Endodermal cell (in vitro differentiated cells): ENCODE measurements around the gene ALKBH7. TPM values are rescaled to one million over a fixed set of nuclear protein-coding genes. Genes with fewer than 3 reads are reported as not detected.

Experiments used
- DNase-seq: peaks from one replicate; pipeline ENCODE4 v3.0.0-alpha.2; 2017
- H3K27ac ChIP-seq: 2 replicates; pipeline ENCODE4 v1.5.1; 2013; ENCODE audit warnings: mild to moderate bottlenecking, low read depth, low read length, moderate library complexity
- H3K27me3 ChIP-seq: 2 replicates; pipeline ENCODE4 v1.6.1; 2013; ENCODE audit warnings: mild to moderate bottlenecking, low read length, moderate library complexity; ENCODE audit not compliant: insufficient read depth, control insufficient read depth, poor library complexity, severe bottlenecking
- H3K36me3 ChIP-seq: 2 replicates; pipeline ENCODE4 v1.7.0; 2013; ENCODE audit warnings: mild to moderate bottlenecking, low read length, moderate library complexity; ENCODE audit not compliant: control insufficient read depth, insufficient read depth
- H3K4me1 ChIP-seq: one replicate; pipeline ENCODE4 v1.7.0; 2013; ENCODE audit warnings: low read length; ENCODE audit not compliant: control insufficient read depth, insufficient read depth
- H3K4me3 ChIP-seq: 2 replicates; pipeline ENCODE4 v1.5.1; 2013; ENCODE audit warnings: mild to moderate bottlenecking, low read length, moderate library complexity
- H3K9ac ChIP-seq: 2 replicates; pipeline ENCODE4 v1.6.1; 2013; ENCODE audit warnings: mild to moderate bottlenecking, low read length, moderate library complexity; ENCODE audit not compliant: poor library complexity, severe bottlenecking; ENCODE audit errors: extremely low read depth
- H3K9me3 ChIP-seq: 2 replicates; pipeline ENCODE4 v1.6.1; 2013; ENCODE audit warnings: mild to moderate bottlenecking, low read length, moderate library complexity; ENCODE audit not compliant: control insufficient read depth
- H3K27ac Mint-ChIP-seq: 2 replicates; pipeline ENCODE4 v1.8.0; 2020; ENCODE audit warnings: mixed read lengths
- H3K27me3 Mint-ChIP-seq: 2 replicates; pipeline ENCODE4 v1.8.0; 2021; ENCODE audit warnings: mild to moderate bottlenecking, mixed read lengths; ENCODE audit not compliant: insufficient read depth
- H3K36me3 Mint-ChIP-seq: 2 replicates; pipeline ENCODE4 v1.8.0; 2020; ENCODE audit warnings: low read depth, mixed read lengths
- H3K4me1 Mint-ChIP-seq: 2 replicates; pipeline ENCODE4 v1.8.0; 2020; ENCODE audit warnings: mixed read lengths
- H3K4me3 Mint-ChIP-seq: 2 replicates; pipeline ENCODE4 v1.8.0; 2020; ENCODE audit warnings: mild to moderate bottlenecking, moderate library complexity, mixed read lengths
- H3K9me3 Mint-ChIP-seq: 2 replicates; pipeline ENCODE4 v1.8.0; 2020; ENCODE audit warnings: mild to moderate bottlenecking, mixed read lengths
- WGBS, 2 experiments: methylation state at CpG; one replicate each; pipeline versions ENCODE4 v1.1.5 to v1.1.7; 2013; ENCODE audit warnings: missing lambda C conversion rate in 2 of 2, mixed read lengths in 1 of 2; ENCODE audit not compliant: insufficient coverage in 1 of 2, insufficient read length in 1 of 2; 5-methylcytosine and 5-hydroxymethylcytosine counted together
- total RNA-seq, 2 donors: library from RNA; stranded (reverse); fragmentation: NEBNext Ultra II Directional in 1 of 2; extraction: Animal tissue kit (Norgen Biotek cat#: 25700) in 1 of 2; gene quantifications; 2 replicates in 1 of 2; 3 replicates in 1 of 2; pipeline ENCODE4 v1.2.1, GENCODE V29; 2021
- TF ChIP-seq, protein P1 (sequence below): fragments of 200-600 bp; sonication (generic); conservative IDR thresholded peaks from 2 replicates; pipeline ENCODE4 v1.5.0; 2021; ENCODE audit warnings: antibody characterized with exemption, mild to moderate bottlenecking

Gene ALKBH7
- total RNA-seq, 2 donors from 2014 or later: 80.0 to 98.3 TPM

DNA sequence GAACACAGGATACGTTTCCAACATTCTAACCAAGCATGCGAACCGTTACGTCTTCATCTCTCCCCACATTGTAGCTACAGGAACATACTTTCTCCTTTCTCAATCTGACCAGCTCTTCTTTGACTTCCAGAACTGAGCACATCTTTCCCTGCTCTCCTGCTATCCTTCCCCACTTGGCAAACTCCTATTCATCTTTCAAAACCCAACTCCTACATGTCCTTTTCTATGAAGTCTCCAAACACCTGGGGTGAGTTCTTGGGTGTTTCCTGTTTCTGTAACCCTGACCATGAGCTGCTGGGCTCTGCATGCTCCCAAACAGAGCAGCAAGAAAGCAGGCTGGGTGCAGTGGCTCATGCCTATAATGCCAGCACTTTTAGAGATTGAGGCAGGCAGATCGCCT lies 45.8 kb upstream of the ALKBH7 start:
- Histone ChIP-seq H3K36me3 (no peaks in the 10 kb centered on the region), H3K27ac (no peak overlapping the region), H3K4me3 (no peak overlapping the region), H3K27me3 (no peaks in the 10 kb centered on the region), H3K9me3 (no peaks in the 10 kb centered on the region), H3K9ac (no peak overlapping the region), H3K4me1 (no peaks in the 10 kb centered on the region)
- TF ChIP-seq, protein P1, sequence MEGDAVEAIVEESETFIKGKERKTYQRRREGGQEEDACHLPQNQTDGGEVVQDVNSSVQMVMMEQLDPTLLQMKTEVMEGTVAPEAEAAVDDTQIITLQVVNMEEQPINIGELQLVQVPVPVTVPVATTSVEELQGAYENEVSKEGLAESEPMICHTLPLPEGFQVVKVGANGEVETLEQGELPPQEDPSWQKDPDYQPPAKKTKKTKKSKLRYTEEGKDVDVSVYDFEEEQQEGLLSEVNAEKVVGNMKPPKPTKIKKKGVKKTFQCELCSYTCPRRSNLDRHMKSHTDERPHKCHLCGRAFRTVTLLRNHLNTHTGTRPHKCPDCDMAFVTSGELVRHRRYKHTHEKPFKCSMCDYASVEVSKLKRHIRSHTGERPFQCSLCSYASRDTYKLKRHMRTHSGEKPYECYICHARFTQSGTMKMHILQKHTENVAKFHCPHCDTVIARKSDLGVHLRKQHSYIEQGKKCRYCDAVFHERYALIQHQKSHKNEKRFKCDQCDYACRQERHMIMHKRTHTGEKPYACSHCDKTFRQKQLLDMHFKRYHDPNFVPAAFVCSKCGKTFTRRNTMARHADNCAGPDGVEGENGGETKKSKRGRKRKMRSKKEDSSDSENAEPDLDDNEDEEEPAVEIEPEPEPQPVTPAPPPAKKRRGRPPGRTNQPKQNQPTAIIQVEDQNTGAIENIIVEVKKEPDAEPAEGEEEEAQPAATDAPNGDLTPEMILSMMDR: no peak
- H3K27me3 Mint-ChIP-seq: peaks cover 11% of the 10 kb centered on the region
- H3K4me1 Mint-ChIP-seq: no peaks in the 10 kb centered on the region
- H3K36me3 Mint-ChIP-seq: no peaks in the 10 kb centered on the region
- WGBS, 2 experiments: 90 to 92% methylated on average over 4 to 5 of the region's 5 CpGs
- H3K9me3 Mint-ChIP-seq: peaks cover 12% of the 10 kb centered on the region
- no peak for DNase-seq
- no peak overlapping the region for H3K4me3 Mint-ChIP-seq
- H3K27ac Mint-ChIP-seq: no peak overlapping the region

DNA sequence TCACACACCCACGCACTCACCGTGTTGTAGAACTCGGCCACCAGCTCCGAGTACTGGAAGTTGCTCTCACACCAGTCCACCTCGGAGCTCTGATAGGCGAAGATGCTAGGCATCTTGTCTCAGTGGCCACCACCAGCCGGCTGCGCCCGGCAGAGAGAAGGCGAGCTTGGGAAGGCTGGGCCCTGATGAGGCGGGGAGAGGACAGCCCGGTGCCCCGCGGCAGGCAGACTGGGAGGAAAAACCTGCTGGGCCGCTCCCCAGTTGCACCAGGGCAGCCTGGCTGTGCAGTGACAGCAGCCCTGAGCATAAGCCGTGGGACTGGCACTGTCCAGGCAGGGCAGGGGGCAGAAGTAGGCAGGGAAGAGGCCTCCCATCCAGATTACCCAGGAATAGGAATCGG lies 39.2 kb upstream of the ALKBH7 start, which contains the start of gene ACER1:
Gene ACER1, minus strand, starts transcription at position 174 of the 400 bp plus-strand sequence. Its CDS starts 61 bp downstream, at position 113.
- Histone ChIP-seq H3K9me3 (no peaks in the 10 kb centered on the region), H3K4me1 (no peaks in the 10 kb centered on the region), H3K27me3 (no peaks in the 10 kb centered on the region), H3K4me3 (no peak within 1 kb of the TSS), H3K27ac (no peak within 1 kb of the TSS), H3K36me3 (no peaks in the 10 kb centered on the region), H3K9ac (no peak within 1 kb of the TSS)
- Mint-ChIP-seq H3K9me3 (peaks cover under 1% of the 10 kb centered on the region), H3K27ac (no peak within 1 kb of the TSS), H3K4me1 (no peaks in the 10 kb centered on the region), H3K27me3 (no peaks in the 10 kb centered on the region), H3K36me3 (no peaks in the 10 kb centered on the region), H3K4me3 (no peak within 1 kb of the TSS)
- TF ChIP-seq, protein P1: no peak
- WGBS, 2 experiments: 85 to 88% methylated on average over 12 to 17 of the region's 17 CpGs
- DNase-seq: no peak

DNA sequence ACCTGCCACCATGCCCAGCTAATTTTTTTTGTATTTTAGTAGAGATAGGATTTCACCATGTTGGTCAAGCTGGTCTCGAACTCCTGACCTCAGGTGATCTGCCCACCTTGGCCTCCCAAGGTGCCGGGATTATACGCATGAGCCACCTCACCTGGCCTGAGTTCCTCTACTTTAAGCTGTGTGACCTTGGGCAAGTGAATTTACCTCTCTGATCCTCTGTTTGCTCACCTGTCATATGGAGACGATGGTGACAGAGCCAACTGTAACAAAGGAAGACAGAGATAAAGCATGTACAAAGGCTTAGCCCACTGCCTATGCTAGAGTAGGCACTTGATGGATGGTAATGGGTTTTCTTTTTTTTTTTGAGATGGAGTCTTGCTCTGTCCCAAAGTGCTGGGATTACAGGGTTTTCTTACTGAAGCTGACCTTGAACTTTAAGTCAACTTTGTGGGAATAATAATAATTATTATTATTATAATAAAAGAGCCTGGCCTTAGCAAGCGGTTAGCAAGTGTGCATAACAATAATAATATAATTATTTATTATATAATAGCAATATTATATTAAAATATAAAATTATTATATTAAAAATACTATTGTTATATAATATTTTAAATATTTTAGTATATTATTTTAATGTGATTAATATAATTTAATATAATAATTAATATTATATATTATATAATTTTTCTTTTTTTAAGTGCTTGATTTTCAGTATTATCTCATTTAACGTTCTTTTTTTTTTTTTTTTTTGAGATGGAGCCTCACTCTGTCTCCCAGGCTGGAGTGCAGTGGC lies 37.9 kb upstream of the ALKBH7 start:
- no peak overlapping the region for H3K27ac ChIP-seq
- H3K9me3 ChIP-seq: no peaks in the 10 kb centered on the region
- WGBS, 2 experiments: 85% methylated on average over 5 of the region's 6 CpGs; no CpG with 5 or more reads in 1 of the 2 experiments
- no peak overlapping the region for H3K9ac ChIP-seq
- no peaks in the 10 kb centered on the region for H3K27me3 ChIP-seq
- peaks cover 6% of the 10 kb centered on the region for H3K9me3 Mint-ChIP-seq
- no peak overlapping the region for H3K27ac Mint-ChIP-seq
- DNase-seq: no peak
- H3K4me1 ChIP-seq: no peaks in the 10 kb centered on the region
- no peaks in the 10 kb centered on the region for H3K36me3 ChIP-seq
- H3K4me3 ChIP-seq: no peak overlapping the region
- no peaks in the 10 kb centered on the region for H3K4me1 Mint-ChIP-seq
- no peak overlapping the region for H3K4me3 Mint-ChIP-seq
- TF ChIP-seq, protein P1: no peak
- H3K27me3 Mint-ChIP-seq: no peaks in the 10 kb centered on the region
- H3K36me3 Mint-ChIP-seq: no peaks in the 10 kb centered on the region
